KMS-11 (cell line): ENCODE results near the gene MINK1.

Experiments
- H2AFZ ChIP-seq: fragments of 200-600 bp; sonication (generic); 2 replicates; pipeline ENCODE4 v1.6.1; 2016; ENCODE audit warnings: antibody characterized with exemption, mixed run types, low read depth
- H3K27ac ChIP-seq: fragments of 200-600 bp; sonication (generic); 2 replicates; pipeline ENCODE4 v1.6.1; 2016; ENCODE audit warnings: mild to moderate bottlenecking, mixed run types
- H3K27me3 ChIP-seq: fragments of 200-600 bp; sonication (generic); 2 replicates; pipeline ENCODE4 v1.6.1; 2017; ENCODE audit warnings: mild to moderate bottlenecking, low read depth, mixed run types, moderate library complexity; ENCODE audit not compliant: insufficient read depth
- H3K36me3 ChIP-seq: fragments of 200-600 bp; sonication (generic); 2 replicates; pipeline ENCODE4 v1.6.1; 2017; ENCODE audit warnings: mild to moderate bottlenecking, mixed run types; ENCODE audit not compliant: insufficient read depth
- H3K4me1 ChIP-seq: fragments of 200-600 bp; sonication (generic); 2 replicates; pipeline ENCODE4 v1.6.1; 2016; ENCODE audit warnings: mild to moderate bottlenecking, low read depth, mixed run types; ENCODE audit not compliant: poor library complexity, severe bottlenecking
- H3K4me2 ChIP-seq: fragments of 200-600 bp; sonication (generic); 2 replicates; pipeline ENCODE4 v1.7.0; 2016; ENCODE audit warnings: mild to moderate bottlenecking, mixed run types
- H3K4me3 ChIP-seq: fragments of 200-600 bp; sonication (generic); IDR thresholded peaks from 2 replicates; pipeline ENCODE4 v1.6.1; 2017; ENCODE audit warnings: low read depth, low read length, mixed read lengths; ENCODE audit not compliant: insufficient read depth
- H3K79me2 ChIP-seq: fragments of 200-600 bp; sonication (generic); 2 replicates; pipeline ENCODE4 v1.6.1; 2016; ENCODE audit warnings: low read depth, mixed run types; ENCODE audit not compliant: insufficient read depth
- H3K9ac ChIP-seq: fragments of 200-600 bp; sonication (generic); 2 replicates; pipeline ENCODE4 v1.6.1; 2016; ENCODE audit warnings: mild to moderate bottlenecking, mixed run types
- H4K20me1 ChIP-seq: fragments of 200-600 bp; sonication (generic); 2 replicates; pipeline ENCODE4 v1.6.1; 2016; ENCODE audit warnings: mild to moderate bottlenecking, mixed run types; ENCODE audit not compliant: insufficient read depth
- TF ChIP-seq, protein P1 (sequence below): fragments of 200-600 bp; sonication (generic); conservative IDR thresholded peaks from 2 replicates; pipeline ENCODE4 v1.6.1; 2017; ENCODE audit warnings: low read depth, mild to moderate bottlenecking, antibody characterized with exemption, low read length, moderate library complexity, mixed read lengths

The MINK1 gene

GRCh38 chr17:4836221-4836620 lies 3.1 kb downstream of the MINK1 start:
- H3K4me1 ChIP-seq, result peaks cover 7% of the 10 kb centered on the region
- H3K36me3 ChIP-seq, result no peaks in the 10 kb centered on the region
- H4K20me1 ChIP-seq, result no peaks in the 10 kb centered on the region
- TF ChIP-seq, protein P1, sequence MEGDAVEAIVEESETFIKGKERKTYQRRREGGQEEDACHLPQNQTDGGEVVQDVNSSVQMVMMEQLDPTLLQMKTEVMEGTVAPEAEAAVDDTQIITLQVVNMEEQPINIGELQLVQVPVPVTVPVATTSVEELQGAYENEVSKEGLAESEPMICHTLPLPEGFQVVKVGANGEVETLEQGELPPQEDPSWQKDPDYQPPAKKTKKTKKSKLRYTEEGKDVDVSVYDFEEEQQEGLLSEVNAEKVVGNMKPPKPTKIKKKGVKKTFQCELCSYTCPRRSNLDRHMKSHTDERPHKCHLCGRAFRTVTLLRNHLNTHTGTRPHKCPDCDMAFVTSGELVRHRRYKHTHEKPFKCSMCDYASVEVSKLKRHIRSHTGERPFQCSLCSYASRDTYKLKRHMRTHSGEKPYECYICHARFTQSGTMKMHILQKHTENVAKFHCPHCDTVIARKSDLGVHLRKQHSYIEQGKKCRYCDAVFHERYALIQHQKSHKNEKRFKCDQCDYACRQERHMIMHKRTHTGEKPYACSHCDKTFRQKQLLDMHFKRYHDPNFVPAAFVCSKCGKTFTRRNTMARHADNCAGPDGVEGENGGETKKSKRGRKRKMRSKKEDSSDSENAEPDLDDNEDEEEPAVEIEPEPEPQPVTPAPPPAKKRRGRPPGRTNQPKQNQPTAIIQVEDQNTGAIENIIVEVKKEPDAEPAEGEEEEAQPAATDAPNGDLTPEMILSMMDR, result no peak
- no peaks in the 10 kb centered on the region for H3K79me2 ChIP-seq
- H3K9ac ChIP-seq, result no peak overlapping the region
- H2AFZ ChIP-seq, result no peak overlapping the region
- no peak overlapping the region for H3K4me3 ChIP-seq
- no peak overlapping the region for H3K27ac ChIP-seq
- no peak overlapping the region for H3K4me2 ChIP-seq
- H3K27me3 ChIP-seq, result no peaks in the 10 kb centered on the region

- Histone ChIP-seq H4K20me1 (no peaks in the 10 kb centered on the region), H3K4me1 (peaks cover 7% of the 10 kb centered on the region)
These were observed 4.5 kb downstream of the MINK1 start for GRCh38 chr17:4837471-4838308.

DNA sequence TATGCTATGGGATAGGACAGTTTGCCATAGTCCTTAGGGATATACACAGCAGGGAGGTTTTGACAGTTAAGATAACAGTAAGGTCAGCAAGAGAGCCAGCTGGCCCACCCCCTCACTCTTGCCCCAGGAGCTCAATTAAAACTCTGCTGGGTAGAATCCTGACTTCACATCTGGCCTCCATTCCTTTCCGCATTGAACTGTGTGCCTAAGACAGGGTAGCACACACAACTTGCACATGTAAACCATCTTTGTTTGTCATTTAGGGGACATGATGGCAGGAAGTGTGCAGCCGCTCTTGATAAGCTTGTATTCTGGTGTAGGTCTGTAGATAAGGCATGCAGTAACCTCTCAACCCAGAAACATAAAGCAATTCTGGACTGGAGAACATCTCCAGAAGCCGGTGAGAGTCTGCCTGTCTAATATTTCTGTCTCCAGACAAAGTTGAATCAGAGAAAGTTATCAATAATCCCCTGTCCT lies 5.2 kb downstream of the MINK1 start:
- Histone ChIP-seq H3K4me2 (no peak overlapping the region), H4K20me1 (no peaks in the 10 kb centered on the region), H3K9ac (no peak overlapping the region)

More at GRCh38 chr17:4837471-4838308, 4.5 kb downstream of the MINK1 start:
- Histone ChIP-seq H3K27ac (no peak overlapping the region), H3K4me2 (no peak overlapping the region), H3K27me3 (no peaks in the 10 kb centered on the region), H3K4me3 (no peak overlapping the region), H3K9ac (no peak overlapping the region), H2AFZ (no peak overlapping the region), H3K79me2 (no peaks in the 10 kb centered on the region), H3K36me3 (no peaks in the 10 kb centered on the region)
- TF ChIP-seq, protein P1, result no peak

DNA sequence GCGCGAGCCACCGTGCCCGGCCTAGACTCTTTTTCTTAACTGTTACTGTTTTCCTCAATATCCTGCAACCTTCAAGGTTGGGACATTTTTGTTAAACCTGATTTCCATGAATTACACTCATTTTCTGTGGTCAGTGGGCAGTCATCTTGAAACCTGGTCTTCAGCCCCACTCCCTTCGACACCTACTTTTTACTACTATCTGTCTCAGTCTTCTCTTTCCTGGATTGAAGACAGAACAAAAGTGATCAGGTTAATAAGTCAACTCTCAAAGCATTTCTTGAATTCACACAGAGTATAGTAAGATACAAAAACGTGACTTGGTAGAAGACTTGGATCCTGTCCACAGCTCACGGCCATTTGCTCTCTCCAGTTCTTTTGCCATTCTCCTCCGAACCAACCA lies 6.1 kb downstream of the MINK1 start:
- Histone ChIP-seq H3K27ac (no peak overlapping the region), H3K9ac (no peak overlapping the region), H3K79me2 (no peaks in the 10 kb centered on the region), H2AFZ (no peak overlapping the region), H4K20me1 (no peaks in the 10 kb centered on the region), H3K36me3 (no peaks in the 10 kb centered on the region), H3K4me2 (no peak overlapping the region), H3K4me3 (no peak overlapping the region), H3K4me1 (peaks cover 7% of the 10 kb centered on the region), H3K27me3 (no peaks in the 10 kb centered on the region)
- TF ChIP-seq, protein P1, result no peak

More for the DNA sequence above, 5.2 kb downstream of the MINK1 start:
- Histone ChIP-seq H3K36me3 (no peaks in the 10 kb centered on the region), H3K4me1 (peaks cover 7% of the 10 kb centered on the region), H3K27ac (no peak overlapping the region), H2AFZ (no peak overlapping the region), H3K27me3 (no peaks in the 10 kb centered on the region), H3K79me2 (no peaks in the 10 kb centered on the region), H3K4me3 (no peak overlapping the region)
- TF ChIP-seq, protein P1, result no peak
